HG02623 (cell line): ENCODE measurements around the gene POMZP3.
"Not testable (repeated sequence)": the region's sequence is repeated elsewhere in the genome, so short reads cannot be mapped to it uniquely, and the experiment has no call there.

Source experiments
- ATAC-seq: cut with Tn5 transposase; IDR thresholded peaks from one replicate; pipeline ENCODE4 v1.9.1; 2021; ENCODE audit warnings: moderate library complexity; ENCODE audit not compliant: unreplicated experiment

Gene POMZP3

DNA sequence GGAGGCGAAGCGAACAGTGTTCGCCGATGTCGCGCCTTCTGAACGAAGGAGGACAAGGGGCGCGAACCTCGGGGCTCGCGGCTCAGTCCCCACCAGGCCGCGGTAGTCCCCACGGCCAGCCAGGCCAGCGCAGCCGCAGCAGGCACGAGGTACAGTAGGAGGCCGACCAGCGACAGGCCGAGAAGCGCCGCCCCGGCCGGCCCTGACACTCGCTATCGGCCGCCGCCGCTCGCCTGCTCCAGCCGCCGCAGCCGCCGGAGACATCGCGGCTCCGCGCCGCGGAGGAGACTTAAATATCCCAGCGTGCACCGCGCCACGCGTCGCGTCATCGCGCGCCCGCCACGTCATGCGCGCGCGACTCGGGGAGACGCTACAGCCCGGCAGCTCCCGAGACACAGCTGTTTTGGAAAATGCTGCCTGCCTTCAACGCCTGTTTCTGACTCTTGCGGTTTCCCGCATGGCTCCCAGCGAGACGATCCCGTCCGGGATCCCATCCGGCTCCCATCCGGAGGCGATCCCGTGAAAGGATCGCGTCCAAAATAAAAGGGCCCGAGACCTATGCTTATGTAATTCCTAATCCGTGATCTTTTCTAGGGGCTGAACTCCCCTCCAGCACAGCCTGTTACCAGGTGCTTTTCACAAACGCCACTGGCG lies at the start of gene POMZP3:
TSS of gene POMZP3 (minus strand) at position 291 of the 654 bp plus-strand sequence. CDS start 1,215 bp downstream, outside the sequence.
- ATAC-seq = peak; percentile 85

DNA sequence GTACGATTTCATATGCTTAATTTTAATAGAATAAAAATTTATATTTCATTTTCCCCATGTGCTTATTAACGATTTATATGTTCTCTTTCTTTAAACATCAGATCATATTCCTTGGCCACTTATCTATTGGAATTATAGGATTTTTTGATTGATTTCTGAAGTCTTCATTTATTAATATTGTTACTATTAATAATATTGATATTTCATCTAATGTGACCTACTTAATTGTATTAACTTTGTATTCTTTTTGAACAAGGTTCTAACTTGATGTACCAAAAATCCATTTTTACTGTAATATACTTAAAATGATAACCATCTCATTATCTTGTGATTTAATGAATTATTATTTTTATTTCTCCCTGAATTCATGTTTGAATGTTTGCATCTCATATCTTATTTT lies 48.7 kb upstream of the POMZP3 start:
- not testable (repeated sequence) for ATAC-seq

DNA sequence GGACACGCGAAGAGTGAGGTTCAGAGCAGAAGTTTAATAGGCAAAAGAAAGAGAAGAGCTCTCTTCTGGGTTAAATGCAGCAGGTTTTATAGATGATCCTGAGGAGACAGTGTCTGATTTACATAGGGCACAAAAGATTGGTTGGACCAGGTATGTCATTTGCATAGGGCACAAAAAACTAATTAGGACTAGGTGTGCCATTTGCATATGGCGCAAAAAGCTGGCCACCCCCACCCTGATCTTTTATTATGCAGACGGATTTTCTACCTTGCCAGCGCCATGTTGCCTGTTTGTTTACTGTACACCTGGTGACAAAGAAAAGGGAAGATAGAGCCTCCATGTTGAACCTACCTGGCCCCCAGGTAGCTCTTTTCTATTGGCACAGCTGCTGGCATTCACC lies 46.3 kb upstream of the POMZP3 start:
- not testable (repeated sequence) for ATAC-seq

DNA sequence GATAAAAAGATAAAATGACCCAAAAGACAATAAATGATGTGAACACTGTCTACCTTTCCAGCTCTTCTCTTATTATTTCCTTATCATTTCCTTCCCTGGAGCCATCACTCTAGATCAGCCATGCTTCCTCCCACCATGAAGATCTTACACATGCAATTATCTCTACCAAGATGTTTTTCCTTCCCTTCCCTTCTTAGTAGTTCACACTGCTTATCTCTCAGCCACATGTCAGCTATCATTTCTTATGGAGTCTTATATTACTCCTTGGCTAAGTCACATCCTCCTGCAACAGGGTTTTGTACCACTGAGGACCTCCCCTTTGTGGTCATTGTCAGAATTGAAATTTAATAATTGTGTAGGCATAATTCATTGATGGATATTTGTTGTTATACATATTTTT lies 32.1 kb upstream of the POMZP3 start:
- ATAC-seq = not testable (repeated sequence)

DNA sequence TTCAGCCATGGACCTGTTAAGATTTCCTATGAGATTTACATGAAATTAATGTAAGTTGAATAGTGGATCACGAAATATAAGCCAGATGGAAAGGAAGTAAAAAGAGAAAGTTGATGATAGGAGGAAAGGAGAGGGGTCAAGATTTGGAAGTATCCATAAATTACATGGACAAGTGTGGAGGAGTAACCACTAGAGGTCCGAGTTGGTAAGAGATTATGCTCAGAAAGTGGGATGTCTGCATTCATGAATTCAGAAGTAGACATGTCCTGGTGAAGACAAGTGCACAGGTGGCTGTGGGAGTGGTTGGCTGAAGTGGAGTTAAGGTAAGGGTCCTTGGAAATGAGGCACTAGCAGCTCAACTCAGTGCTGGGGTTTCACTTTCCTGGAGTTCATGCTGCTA lies 29.3 kb upstream of the POMZP3 start:
- ATAC-seq = not testable (repeated sequence)

DNA sequence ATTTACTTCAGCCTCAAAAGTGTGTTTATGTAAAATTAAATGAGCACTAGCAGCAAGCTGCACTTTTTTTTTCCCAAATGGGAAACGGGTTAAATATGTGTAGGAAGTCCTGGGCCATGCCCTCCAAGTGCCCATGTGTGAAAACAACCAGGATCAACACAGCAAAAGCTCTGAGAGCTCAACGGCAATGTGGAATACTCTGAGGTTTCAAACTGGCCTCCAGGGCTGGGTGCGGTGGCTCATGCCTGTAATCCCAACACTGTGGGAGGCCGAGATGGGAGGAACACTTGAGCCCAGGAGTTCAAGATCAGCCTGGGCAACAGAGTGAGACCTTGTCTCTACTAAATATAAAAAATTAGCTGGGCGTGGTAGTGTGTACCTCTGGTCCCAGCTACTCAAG lies 15.5 kb upstream of the POMZP3 start:
- ATAC-seq = not testable (repeated sequence)

DNA sequence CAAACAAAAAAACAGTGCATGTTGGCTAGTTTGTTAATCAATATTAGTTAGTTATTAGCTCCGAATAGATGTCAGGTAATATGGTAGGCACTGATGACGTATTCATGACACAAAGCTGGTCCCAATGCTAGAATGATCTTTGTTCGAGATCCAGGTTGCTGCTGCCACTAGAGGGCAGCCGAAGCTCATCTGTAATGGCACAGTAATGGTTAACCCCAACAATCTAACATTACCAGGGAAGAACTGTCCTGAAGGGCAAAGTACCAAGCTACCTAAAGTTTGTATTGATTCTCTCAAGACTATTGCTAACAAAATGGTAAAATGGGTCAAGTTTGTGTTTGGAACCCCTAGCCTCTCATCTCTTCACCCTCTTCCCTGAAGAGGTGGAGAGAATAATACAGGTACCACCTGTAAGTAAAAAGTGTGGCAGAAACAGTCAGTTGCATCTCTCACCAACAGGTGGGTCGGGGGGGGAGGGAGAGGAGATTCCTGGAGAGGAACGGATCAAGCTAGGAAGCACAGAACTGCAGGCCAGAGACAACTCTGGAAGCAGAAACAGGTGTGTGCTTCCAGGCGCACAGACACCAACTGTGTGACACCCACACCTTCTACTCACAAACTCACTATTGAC lies 10.1 kb upstream of the POMZP3 start:
- ATAC-seq = peak; percentile 79

DNA sequence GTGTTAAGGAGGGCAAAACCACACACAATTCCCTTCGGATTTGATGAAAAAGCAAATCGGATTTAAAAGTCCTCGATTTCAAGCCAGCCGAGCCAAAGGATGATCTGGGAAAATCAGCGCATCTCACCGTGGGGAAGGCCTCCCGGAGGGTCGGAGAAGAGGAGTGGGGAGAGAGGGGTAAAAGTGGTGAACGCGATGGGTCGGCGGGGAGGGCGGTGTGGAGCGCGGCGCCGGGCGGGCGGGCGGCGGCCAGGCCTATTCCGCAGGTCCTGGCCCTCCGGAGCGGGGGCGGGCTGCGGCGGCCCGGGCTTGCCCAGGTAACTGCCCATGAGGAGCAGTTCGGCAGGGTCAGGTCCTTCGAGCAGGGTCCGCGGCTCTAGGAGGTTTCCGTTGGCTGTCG lies 498 bp downstream of the POMZP3 start:
- peak; percentile 20 for ATAC-seq

DNA sequence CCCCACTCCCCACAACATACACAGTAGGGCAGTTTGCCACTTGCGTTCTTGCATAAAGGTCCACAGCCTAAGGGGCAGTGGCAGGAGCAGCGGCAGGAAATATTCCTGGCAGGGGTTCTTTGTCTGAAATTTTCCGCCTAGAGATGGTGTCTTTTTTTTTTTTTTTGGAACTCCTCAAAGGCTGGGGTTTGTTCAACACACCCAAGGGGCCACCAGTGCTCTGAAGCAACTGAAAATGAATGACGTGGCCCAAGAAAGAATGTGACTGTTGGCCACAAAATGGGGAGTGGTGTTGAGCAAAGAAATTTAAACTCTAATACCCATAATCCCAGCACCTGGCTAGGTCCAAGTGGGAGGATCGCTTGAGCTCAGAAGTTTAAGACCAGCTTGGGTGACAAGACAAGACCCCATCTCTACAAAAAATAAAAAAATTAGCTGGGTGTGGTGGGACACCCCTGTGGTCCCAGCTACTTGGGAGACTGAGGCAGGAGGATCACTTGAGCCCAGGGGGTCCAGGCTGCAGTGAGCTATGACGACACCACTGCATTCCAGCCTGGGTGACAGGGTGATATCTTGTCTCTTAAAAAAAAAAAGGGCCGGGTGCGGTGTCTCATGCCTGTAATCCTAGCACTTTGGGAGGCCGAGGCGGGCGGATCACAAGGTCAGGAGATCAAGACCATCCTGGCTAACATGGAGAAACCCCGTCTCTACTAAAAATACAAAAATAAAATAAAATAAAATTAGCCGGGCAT lies 7.5 kb downstream of the POMZP3 start:
- ATAC-seq = not testable (repeated sequence)

DNA sequence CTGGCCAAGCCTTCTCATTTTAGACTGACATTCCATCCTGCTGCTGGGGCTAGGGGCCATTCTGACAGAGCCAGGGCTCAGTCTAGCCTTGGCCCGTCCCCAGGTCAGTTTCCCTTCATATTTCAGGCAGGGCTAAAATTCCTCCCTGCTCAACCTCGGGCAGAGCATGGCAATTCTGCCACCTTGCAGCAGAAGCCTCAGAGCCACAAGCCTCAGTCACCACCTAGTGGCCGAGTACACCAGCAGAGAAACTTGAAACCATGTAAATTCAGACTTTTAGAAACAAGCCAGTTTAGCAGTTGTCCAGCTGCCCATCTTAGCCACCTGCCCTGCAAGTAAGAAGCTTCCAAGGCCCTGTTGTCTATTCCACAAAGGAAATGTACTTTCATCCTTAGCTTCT lies 13.3 kb downstream of the POMZP3 start:
- not testable (repeated sequence) for ATAC-seq

DNA sequence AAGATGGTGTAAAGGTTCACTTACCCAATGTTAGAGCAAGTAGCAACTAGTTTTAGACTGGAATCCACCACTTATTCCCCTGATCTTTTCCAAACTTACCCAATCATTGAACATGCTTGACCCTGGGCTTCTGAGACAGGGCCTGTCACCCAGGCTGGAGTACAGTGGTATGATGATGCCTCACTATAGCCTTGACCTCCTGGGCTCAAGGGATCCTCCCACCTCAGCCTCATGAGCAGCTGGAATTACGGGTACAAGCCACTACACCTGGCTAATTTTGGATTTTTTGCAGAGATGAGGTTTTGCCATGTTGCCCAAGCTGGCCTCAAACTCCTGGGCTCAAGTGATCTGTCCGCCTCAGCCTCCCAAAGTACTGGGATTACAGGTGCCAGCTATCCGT lies 14.8 kb downstream of the POMZP3 start:
- not testable (repeated sequence) for ATAC-seq

DNA sequence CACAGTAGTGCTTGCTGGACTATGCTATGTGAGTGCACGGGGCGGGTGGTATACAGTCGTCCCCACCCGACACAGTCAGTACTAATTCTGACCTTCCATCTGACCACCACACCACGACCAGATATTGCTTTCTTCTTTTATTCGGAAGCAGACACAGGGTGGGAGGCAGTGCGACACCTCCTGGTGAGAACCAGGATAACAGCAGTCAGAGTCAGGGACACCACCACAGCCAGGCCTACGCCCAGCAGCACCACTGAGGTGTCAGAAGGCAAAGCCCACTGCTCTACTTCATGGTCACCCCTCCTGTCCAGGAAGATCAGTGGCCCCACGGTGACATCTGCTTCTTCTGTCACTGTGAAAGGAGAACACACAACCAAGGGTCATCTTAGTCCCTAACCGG lies 17.2 kb downstream of the POMZP3 start:
- ATAC-seq = peak; percentile 43

DNA sequence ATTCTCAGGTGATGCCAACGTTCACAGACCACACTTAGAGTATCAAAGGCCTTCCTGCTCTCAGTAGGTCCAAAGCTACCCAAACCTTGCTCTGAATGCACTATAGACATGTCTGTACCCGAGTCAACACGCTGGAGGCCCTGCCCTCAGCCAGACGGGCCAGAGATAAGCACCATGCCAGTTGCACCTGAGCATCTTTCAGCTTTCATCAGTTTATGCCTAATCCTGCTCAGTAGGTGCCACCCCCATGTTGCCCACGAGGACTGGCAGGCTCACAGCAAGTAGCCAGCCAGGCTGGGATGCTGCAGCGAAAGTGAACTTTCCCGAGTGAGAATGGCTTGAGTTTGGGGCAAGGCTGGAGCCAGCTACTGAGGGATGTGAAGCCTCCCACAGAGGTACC lies 18.6 kb downstream of the POMZP3 start:
- ATAC-seq = not testable (repeated sequence)

DNA sequence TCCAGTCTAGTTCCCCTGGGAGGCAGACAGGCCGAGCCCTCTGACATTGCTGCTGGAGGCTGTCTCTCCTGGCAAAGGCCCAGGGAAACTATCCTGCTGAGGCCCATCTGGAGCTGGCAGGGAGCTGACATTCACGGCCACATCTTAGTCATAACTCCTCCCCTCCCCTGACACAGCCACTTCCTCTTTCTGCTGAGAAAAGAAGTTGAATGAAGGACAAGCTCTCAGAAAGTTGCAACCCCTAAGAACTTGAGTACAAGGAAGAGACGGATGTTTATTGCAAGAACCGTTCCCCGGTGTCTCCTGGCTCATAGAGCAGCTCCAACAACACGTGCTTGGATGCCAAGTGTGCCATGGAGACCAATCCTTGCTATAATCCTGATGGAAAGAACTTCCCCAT lies 21.1 kb downstream of the POMZP3 start:
- peak; percentile 85 for ATAC-seq

DNA sequence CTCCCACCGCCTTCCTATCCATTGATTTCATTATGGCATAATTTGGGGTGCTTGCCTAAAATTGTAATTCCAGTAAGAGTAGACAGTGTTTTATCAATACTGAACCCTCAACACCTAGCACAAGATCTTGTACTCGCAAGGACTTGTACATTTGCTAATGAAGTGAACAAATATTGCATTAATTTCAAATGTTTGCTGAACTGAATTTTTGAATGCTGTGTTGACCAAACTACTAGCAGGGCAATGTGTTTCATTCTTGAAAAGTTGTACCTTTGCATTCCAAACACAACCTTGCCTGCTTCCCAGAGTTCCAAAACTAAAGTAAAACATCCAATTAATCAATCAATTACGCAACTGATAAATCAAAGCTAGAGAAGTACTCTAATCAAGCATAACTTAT lies 26.4 kb downstream of the POMZP3 start:
- not testable (repeated sequence) for ATAC-seq

DNA sequence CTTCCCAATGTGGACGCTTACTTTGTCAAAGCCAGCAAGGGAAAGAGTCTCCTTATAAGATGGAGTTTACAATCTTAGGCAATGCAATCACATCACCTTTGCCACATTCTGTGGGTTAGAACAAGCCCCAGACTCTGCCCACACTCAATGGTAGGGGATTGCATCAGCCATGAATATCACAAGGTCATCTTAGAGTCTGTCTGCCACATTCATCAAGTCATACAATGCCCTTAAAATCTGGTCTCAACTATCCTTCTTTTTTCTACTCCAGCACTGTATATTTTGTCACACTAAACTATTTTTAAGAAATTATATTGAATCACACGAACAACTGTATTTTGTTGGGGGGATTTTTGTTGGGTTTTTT lies 27.0 kb downstream of the POMZP3 start:
- ATAC-seq = not testable (repeated sequence)

DNA sequence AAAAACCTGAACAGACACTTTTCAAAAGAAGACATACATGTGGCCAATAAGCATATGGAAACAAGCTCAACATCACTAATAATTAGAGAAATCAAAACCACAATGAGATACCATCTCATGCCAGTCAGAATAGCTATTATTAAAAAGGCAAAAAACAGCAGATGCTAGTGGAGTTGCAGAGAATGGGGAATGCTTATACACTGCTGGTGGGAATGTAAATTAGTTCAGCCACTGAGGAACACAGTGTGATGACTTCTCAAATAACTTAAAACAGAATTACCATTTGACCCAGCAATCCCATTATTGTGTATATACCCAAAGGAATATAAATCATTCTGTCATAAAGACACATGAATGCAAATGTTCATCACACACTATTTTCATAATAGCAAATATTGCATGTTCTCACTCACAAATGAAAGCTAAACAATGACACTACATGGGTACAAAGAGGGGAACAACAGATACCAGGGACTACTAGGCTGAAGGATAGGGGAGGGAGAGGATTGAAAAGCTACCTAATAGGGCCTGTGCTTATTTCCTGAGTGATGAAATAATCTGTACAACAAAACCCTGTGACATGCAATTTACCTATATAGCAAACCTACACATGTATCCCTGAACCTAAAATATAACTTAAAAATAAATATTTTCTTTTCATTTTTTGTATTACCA lies 28.4 kb downstream of the POMZP3 start:
- not testable (repeated sequence) for ATAC-seq

DNA sequence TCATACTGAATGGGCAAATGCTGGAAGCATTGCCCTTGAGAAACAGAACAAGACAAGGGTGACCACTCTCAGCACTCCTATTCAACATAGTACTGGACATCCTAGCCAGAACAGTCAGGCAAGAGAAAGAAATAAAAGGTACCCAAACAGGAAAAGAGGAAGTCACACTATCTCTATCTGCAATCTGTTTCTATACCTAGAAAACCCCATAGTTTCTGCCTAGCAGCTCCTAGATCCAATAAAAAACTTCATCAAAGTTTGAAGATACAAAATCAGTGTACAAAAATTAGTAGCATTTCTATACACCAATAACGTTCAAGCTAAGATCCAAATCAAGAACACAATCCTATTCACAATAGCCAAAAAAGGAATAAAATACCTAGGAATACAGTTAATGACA lies 29.8 kb downstream of the POMZP3 start:
- ATAC-seq = not testable (repeated sequence)

DNA sequence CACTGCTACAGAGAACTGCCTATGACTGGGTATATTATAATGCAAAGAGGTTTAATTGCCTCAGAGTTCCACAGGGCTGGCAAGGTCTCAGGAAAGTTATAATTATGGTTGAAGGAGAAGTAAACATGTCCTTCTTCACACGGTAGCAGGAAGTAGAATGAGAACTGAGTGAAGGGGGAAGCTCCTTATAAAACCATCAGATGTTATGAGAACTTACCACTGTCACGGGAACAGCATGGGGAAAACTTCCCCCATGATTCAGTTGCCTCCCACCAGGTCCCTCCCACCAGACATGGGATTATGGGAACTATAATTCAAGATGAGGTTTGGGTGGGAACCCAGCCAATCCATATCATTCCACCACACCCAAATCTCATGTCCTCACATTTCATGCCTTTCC lies 34.4 kb downstream of the POMZP3 start:
- not testable (repeated sequence) for ATAC-seq

DNA sequence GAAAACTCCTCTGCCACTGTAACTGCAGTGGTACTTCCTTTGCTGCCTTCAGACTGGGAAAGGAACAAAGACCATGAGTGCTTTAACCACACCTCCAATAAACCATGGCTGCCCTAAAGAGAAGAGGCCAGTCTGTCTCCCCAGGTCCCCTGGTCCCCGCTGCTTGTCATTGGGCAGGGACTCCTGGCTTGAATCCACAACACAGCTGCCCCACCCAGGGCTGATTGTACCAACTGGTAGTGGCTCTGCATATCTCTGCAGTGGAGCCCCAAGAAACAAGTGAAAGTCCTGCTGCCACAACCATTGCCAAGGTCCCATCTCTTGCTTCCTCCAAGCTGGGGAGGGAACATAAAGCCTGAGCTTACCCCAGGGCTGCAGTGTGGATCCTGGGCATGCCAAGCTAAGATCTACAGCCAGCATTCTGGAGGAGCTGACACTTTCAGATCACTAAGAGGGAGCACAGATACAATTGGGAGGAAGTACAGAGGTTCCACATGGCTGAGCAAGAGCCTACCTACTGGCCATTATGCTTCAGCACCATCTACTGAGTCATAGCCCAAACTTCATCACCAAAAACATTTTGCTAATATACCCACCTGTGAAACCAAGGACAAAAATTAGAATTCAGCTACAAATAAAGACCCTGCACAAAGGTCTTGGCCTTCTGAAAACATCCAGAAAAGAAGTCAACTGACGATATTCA lies 35.3 kb downstream of the POMZP3 start:
- ATAC-seq = peak; percentile 68

DNA sequence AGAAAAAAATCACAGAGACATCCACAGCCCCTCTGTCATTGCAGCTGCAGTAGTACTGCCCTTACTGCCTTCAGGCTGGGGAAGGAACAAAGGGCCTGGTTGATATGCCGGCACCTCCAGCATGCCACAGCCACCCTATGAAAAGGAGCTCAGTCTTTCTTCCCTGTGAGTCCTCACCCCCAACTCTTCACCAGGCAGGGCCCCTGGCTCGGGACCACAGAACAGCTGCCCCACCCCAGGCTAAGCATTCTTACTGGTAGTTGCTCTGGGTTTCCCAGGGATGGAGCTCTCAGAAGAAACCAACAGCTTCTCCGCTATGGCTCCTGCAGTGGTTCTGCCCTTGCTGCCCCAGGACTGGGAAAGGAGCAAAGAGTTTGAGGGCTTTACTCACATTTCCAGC lies 36.0 kb downstream of the POMZP3 start:
- not testable (repeated sequence) for ATAC-seq
